A673 (cell line): Measurements from ENCODE around the gene IP6K1.

Experiments
- EZH2 ChIP-seq: fragments of 200-600 bp; sonication (generic); IDR thresholded peaks from 2 replicates; pipeline ENCODE4 v1.6.1; 2017; ENCODE audit warnings: borderline replicate concordance, low read depth, mild to moderate bottlenecking, mixed read lengths, antibody characterized with exemption, low read length; ENCODE audit not compliant: poor library complexity, severe bottlenecking
- TF ChIP-seq, protein P1 (sequence below): fragments of 300-800, 200-600 bp; sonication (generic); conservative IDR thresholded peaks from 2 replicates; pipeline ENCODE4 v1.5.1; 2017; ENCODE audit warnings: low read depth, mild to moderate bottlenecking, antibody characterized with exemption, low read length, moderate library complexity, mixed read lengths

- TF ChIP-seq, protein P1, sequence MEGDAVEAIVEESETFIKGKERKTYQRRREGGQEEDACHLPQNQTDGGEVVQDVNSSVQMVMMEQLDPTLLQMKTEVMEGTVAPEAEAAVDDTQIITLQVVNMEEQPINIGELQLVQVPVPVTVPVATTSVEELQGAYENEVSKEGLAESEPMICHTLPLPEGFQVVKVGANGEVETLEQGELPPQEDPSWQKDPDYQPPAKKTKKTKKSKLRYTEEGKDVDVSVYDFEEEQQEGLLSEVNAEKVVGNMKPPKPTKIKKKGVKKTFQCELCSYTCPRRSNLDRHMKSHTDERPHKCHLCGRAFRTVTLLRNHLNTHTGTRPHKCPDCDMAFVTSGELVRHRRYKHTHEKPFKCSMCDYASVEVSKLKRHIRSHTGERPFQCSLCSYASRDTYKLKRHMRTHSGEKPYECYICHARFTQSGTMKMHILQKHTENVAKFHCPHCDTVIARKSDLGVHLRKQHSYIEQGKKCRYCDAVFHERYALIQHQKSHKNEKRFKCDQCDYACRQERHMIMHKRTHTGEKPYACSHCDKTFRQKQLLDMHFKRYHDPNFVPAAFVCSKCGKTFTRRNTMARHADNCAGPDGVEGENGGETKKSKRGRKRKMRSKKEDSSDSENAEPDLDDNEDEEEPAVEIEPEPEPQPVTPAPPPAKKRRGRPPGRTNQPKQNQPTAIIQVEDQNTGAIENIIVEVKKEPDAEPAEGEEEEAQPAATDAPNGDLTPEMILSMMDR, result no peak
- no peak for TF ChIP-seq EZH2
Observed at GRCh38 chr3:49716691-49717210, 69.6 kb downstream of the IP6K1 start.
